ENCODE measurements around the gene CABP4. TPM values are rescaled to one million over a fixed set of nuclear protein-coding genes. Genes with fewer than 3 reads are reported as not detected.

The CABP4 gene
- total and polyA plus RNA-seq, 10 of the 15 experiments (the other 5 are each of a cell fraction or from before 2014, with no cell fraction given), result 0.04 to 0.41 (median 0.14) TPM; not detected in 2

DNA sequence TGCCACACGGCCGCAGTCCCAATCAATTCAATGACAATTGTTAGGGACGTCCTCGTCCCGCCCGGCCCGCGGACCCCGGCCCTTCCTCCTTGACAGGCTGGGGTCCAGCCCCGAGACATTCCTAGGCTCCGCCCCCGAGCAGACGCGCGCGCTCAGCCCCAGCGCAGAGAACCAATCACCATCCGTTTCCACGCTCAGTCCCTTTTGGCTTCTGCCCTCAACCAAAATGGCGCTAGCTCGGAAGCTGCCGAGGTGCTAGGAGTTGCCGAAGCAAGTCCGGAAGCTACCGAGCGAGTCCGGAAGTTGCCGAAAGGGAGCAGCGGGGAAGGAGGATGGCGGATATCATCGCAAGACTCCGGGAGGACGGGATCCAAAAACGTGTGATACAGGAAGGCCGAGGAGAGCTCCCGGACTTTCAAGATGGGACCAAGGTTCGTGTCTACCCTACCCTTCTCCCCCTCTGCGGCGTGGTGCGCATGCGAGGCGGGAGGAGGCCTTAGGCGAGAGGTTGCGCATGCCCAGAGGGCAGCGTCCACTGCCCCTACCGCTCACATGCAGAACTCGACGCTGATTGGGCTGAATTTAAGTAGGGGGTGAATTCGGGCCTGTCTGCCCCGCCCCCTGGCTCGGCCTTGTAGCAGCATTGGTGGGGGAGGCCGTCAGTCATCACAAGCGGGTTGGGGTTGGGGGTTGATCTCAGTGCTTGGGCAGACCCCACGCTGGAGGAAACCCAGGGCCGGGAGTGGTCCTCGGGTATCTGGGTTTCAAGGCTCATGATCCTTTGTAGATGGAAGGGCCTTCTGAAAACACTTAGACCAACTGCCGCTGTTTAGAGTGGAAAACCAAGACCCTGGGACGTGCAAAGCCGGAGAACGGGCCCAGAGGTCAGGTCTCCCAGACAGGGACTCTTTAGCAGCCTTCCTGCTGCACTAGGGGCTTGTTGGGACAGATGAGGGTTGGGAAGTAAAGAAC lies 28.0 kb downstream of the CABP4 start, which contains the start of gene AIP (continued):
- TF ChIP-seq ELK1 (IDR thresholded peaks at IDR 0.05; ENCODE audit: low read depth, low read length) (peak; percentile 73), ZNF24 (IDR thresholded peaks at IDR 0.05) (no peak), NFYB (IDR thresholded peaks at IDR 0.05; ENCODE audit: insufficient read depth, low read depth, low read length) (peak; percentile 82), ZSCAN29 (IDR thresholded peaks at IDR 0.05) (no peak), MEF2A (IDR thresholded peaks at IDR 0.05; ENCODE audit: insufficient read depth, low read depth, low read length) (no peak), BCL11A (IDR thresholded peaks at IDR 0.05; ENCODE audit: low read depth, low read length) (no peak), IKZF1 (conservative IDR thresholded peaks at IDR 0.05) (peak; percentile 95), TCF3 (IDR thresholded peaks at IDR 0.05; ENCODE audit: borderline replicate concordance, insufficient read depth, low read depth, low read length) (no peak), STAT1 (conservative IDR thresholded peaks at IDR 0.05) (peak; percentile 70; the same call in 1 of the 2 replicates), ATF2 (IDR thresholded peaks at IDR 0.05; ENCODE audit: low read length) (no peak), NR2F1 (conservative IDR thresholded peaks at IDR 0.05) (no peak), ZNF217 (IDR thresholded peaks at IDR 0.05) (no peak), SIN3A (IDR thresholded peaks at IDR 0.05; ENCODE audit: low read depth, low read length) (0 out of 2 replicates have a peak, but pooled peaks have one; percentile 54), MYC (IDR thresholded peaks at IDR 0.05; ENCODE audit: insufficient read depth, insufficient read length, insufficient replicate concordance, low read length, severe bottlenecking) (no peak), TCF12 (IDR thresholded peaks at IDR 0.05; ENCODE audit: low read depth, low read length) (0 out of 2 replicates have a peak, but pooled peaks have one; percentile 4), WRNIP1 (IDR thresholded peaks at IDR 0.05; ENCODE audit: borderline replicate concordance, low read depth, low read length) (no peak), CBFB (IDR thresholded peaks at IDR 0.05; ENCODE audit: low read depth) (0 out of 2 replicates have a peak, but pooled peaks have one; percentile 33), DPF2 (IDR thresholded peaks at IDR 0.05) (peak; percentile 83), SP1 (IDR thresholded peaks at IDR 0.05; ENCODE audit: low read depth, low read length) (peak; percentile 90), TCF7 (IDR thresholded peaks at IDR 0.05; ENCODE audit: borderline replicate concordance) (no peak), POLR2AphosphoS2 (IDR thresholded peaks at IDR 0.05; ENCODE audit: low read depth, low read length) (peak; percentile 33)
- TF ChIP-seq, protein P1, sequence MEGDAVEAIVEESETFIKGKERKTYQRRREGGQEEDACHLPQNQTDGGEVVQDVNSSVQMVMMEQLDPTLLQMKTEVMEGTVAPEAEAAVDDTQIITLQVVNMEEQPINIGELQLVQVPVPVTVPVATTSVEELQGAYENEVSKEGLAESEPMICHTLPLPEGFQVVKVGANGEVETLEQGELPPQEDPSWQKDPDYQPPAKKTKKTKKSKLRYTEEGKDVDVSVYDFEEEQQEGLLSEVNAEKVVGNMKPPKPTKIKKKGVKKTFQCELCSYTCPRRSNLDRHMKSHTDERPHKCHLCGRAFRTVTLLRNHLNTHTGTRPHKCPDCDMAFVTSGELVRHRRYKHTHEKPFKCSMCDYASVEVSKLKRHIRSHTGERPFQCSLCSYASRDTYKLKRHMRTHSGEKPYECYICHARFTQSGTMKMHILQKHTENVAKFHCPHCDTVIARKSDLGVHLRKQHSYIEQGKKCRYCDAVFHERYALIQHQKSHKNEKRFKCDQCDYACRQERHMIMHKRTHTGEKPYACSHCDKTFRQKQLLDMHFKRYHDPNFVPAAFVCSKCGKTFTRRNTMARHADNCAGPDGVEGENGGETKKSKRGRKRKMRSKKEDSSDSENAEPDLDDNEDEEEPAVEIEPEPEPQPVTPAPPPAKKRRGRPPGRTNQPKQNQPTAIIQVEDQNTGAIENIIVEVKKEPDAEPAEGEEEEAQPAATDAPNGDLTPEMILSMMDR (IDR thresholded peaks at IDR 0.05 in 2 of 3, conservative IDR thresholded peaks at IDR 0.05 in 1 of 3; ENCODE audit: control insufficient read depth in 2 of 3, extremely low read depth in 1 of 3, insufficient read depth in 1 of 3, low read depth in 3 of 3, low read length in 3 of 3), result peak in 1 of 3 experiments; percentile 19; a peak in 1 of 6 replicates
- TF ChIP-seq, protein P2, sequence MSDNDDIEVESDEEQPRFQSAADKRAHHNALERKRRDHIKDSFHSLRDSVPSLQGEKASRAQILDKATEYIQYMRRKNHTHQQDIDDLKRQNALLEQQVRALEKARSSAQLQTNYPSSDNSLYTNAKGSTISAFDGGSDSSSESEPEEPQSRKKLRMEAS (IDR thresholded peaks at IDR 0.05; ENCODE audit: low read depth, low read length), result peak; percentile 100
- TF ChIP-seq, protein P3, sequence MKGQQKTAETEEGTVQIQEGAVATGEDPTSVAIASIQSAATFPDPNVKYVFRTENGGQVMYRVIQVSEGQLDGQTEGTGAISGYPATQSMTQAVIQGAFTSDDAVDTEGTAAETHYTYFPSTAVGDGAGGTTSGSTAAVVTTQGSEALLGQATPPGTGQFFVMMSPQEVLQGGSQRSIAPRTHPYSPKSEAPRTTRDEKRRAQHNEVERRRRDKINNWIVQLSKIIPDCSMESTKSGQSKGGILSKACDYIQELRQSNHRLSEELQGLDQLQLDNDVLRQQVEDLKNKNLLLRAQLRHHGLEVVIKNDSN (IDR thresholded peaks at IDR 0.05; ENCODE audit: borderline replicate concordance, extremely low read length, insufficient read depth, low read depth, low read length), result no peak

Data from GM12878 (cell line).